ENCODE measurements around the gene SPRY2. TPM values are rescaled to one million over a fixed set of nuclear protein-coding genes. Genes with fewer than 3 reads are reported as not detected.

Gene SPRY2
- polyA plus RNA-seq, 4 donors: 53.8 to 80.0 (median 69.1) TPM

DNA sequence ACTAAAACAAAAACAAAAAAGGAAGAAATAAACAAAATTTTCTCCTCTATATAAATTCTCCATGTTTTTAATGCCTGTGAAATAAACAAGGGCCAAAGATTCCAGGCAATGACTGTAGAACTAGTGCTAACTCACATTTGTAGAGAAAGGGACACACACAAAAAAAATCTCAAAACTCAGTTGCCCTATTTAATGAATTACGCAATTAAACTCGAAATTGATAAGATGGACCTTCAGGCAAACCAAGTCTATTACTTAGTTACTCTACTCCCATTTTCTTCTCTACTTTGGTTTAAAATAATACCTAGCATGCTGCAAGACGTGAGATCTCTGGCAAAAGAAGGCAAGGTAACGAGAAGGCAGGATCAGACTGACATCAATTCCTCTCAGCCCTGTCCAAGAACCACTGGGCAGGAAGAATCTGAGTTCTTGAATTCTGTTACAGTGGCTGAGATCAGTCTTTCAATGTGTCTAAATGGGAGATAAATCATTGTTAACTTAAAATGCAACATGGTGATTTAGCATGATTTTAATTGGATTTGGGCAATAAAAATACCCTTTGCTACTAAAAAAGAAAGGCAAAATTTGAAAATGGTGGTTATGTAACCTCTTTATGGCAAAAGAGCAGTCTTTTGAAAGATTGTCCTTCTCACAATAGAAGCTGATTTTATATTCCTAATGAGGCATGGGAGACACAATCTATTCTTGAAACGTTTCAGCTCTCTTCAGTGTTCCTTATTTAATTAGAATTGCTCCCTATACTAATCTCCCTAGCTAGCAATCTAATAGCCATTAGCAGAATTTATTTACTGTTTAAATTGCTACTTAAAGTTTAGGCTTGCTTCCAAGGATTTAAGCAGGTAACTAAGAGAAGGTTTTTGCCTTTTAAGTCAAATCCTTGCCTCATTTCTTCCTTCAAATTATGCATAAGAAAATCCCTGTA lies 25.9 kb downstream of the SPRY2 start:
- no peak for DNase-seq (ENCODE audit: low read depth in 4 of 4, low spot score in 3 of 4)

DNA sequence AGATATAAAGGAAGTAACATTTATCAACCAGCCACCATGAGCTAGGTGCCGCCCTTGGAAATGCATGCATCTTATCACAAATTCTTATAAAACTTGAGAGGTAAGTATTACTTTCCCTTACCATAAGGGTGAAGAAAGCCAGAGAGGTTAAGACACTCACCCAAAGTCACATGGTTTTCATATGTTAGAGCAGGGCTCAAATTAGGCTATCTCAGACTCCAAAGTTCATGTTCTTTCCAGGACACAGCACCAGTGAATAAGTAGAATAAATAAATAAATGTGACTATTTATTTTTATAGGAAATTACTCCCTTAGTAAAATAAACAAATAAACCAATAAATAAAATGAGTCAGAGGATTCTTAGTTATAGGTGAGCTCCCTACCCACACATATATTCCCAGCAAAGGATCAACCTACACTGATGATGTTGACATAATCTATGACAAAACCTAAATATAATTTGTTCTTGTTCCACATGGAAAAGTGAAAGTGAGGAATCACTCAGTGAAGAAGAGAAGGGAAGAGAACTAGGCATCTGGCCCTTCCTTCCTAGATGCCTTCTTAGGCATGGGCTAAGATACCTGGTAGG lies 27.2 kb downstream of the SPRY2 start:
- DNase-seq (ENCODE audit: low read depth in 4 of 4, low spot score in 3 of 4): no peak

DNA sequence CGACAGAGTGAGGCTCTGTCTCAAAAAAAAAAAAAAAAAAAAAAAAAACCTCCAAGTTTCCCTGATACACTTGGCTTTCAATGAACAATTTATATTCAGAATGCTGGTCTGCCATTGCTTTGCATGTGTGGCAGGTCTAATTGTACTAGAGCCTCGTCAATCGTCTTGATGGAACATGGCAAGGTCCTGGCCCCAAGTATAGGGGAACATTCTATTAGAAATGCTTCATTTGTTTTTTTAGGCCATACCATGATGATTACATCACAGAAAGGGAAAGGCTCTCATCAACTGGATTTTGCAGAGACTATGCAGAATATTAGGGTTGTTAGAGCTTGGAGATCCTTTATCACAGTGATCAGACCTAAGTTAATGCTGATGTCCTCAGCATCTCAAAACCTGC lies 28.0 kb downstream of the SPRY2 start:
- no peak for DNase-seq (ENCODE audit: low read depth in 4 of 4, low spot score in 3 of 4)

DNA sequence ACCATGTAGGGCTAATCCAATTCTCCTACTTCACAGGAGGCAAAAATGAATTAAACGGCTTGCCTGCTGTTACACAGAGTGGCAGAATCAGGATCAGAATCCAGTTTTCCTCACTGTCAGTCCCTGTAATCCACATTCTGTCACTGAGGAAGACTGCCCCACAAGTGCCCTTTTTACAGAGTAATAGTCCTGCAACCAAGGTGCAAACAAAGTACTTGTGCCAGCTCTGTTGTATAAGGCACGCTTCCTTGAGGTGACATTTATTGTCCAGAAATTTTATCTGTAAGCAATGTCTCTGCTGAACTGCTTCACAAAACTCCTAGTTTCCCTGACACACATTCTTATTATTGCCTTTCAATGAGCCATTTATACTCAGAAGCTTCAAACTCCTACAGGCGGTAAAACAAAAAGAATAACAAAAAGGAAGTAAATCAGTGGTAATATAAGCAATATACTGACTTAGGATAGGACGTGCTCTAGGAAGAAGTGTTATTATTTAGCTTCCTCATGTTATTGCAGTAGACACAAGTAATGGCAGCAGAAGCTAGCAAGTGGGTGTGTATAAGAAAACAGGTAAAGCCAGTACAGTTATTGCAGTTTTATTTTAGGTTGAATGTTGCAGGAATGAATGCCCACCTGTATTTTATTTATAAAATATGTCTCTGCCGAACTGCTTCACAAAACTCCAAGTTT lies 28.8 kb downstream of the SPRY2 start:
- no peak for DNase-seq (ENCODE audit: low read depth in 4 of 4, low spot score in 3 of 4)

DNA sequence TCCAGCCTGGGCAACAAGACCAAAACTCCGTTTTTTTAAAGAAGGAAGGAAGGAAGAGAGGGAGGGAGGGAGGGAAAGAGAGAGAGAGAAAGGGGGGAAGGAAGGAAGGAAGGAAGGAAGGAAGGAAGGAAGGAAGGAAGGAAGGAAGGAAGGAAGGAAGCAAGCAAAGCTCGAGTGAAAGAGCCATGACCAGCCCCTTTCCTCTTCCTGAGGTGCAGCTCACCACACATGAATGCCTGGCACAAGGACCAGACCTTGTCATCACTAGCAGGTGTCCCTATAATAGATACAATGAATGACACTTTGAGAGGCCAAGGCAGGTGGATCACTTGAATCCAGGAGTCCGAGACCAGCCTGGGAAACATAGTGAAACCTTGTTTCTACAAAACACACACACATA lies 31.0 kb downstream of the SPRY2 start:
- DNase-seq (ENCODE audit: low read depth in 4 of 4, low spot score in 3 of 4): no peak

DNA sequence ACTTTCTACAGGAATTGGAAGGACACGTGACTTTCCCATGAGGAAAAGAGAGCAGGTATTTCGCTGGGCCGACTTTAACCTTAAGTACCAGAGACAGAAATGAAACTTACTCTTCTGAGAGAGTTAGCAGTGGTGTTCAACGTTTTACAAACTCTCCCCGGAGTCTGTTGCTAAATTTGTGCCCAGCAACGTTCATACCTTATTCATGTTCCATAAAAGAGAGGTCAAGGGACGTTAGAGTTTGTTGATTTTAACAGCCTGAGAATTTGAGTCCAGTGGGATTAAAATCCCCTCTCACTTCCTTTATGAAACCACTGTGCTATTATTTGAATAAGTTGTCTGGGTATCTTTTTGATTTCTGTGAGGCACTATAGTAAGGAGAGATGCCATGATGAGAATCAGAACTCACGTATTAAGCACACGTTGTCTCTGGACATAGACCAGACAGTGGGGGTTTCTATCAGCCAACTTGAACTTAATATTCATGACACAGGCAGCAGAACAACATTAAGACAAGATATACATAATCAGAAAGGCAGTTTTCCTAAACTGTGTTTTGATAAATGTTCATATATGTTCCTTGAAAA lies 33.4 kb downstream of the SPRY2 start:
- no peak for DNase-seq (ENCODE audit: low read depth in 4 of 4, low spot score in 3 of 4)

DNA sequence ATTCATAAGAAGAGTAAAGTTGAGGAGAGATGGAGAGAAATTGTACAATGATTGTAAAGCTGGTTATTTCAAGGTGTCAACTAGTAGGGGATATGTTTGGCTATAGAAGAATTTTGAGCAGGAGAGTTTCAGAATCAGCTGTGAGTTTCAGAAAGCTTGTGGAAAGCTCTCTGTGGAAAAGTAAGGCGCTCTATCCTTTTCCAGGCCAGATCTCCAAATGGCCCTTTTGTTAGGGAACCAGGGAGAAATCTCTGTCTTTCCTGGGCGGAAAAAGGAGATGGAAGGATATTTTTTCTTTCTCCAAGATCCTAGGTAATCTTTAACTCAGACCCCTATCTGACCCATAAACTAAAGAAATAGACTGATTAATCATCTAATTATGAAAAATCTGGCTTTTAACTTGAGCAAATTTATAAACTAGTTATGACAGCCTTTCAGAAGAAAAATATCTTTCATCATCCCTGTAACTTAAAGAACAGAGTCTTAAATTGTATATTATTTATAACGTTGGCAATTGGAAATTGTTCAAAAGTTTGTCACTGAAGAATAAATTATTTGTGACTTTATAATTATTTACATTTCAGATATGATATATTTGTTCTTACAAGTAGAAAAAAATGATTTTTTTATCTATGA lies 34.5 kb downstream of the SPRY2 start:
- no peak for DNase-seq (ENCODE audit: low read depth in 4 of 4, low spot score in 3 of 4)

DNA sequence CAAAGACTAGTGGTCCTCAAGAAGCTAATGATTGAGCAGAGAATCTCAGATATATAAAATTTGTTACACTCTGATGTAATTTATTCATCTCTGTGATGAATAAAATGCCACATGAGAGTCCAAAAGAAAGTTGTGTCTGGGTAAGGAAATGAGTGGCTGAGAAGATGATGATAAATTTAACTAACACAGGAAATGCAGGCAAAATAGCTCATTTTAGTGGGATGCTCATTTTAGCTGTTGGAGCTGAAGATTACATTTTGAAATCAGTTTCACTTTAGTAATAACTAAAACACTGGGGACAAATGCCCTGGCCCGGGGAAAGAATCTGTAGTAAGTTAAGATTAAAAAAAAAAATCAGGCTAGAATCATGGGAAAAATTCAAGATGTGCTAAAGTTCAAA lies 35.2 kb downstream of the SPRY2 start:
- DNase-seq (ENCODE audit: low read depth in 4 of 4, low spot score in 3 of 4): no peak

DNA sequence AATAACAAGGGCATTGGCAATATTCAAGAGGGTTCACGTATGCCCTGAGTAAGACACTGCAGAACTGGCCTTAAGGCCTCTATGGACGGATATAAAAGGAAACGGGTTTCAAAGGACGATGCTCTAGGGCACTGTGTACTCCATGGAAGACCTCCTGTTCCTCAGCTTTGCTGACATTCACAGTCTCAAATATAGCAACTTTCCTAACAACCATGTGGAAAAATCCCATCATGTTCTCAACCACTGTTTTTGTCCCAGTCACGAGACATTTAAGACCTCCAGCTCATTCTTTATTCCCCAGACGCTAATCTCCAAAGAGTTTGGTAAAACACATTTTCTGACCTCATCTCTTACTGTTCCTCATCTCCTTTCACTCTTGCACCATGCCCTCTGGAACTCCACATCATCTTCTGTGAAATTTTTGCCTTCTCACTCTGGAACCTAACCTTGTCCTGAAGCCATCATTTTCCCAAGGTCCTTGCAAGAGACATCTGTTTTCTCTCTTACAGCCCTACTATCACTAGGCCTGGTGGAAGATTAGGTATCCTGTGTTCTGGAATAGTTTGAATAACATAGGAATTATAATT lies 37.6 kb downstream of the SPRY2 start:
- no peak for DNase-seq (ENCODE audit: low read depth in 4 of 4, low spot score in 3 of 4)

DNA sequence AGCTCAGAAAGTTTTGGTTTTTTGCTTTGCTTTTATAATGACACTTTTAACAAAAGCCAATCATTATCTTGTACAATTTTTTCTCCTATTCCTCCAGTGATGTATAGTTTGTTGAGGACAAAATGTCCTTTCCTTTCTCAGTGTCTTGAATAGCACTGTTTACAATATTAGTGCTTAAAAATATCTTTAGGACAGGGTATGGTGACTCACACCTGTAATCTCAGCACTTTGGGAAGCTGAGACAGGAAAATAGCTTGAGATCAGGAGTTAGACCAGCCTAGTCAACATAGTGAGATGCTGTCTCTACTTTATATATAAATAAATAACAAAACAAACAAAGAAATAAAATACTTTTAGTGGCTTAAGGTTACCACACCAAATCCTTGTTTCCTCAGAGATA lies 41.9 kb downstream of the SPRY2 start:
- DNase-seq (ENCODE audit: low read depth in 4 of 4, low spot score in 3 of 4): no peak

DNA sequence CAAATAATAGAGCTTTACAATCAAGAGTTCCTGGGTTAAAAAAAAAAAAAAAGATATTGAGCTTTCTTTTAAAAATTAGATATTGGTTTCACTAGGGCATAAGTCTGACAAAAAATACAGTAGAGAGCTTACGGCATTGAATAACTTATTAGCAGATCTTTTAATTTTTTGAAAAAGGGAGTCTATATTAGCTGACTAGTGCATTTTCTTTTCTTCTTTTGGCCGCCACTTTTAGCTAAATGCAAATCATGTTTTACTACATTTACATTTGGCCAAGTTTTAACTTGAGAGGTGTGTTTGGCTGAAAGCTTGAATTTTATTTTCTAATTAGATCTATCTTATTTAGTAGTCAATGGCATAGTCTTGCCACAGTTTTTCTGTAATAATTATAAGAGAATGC lies 43.4 kb downstream of the SPRY2 start:
- no peak for DNase-seq (ENCODE audit: low read depth in 4 of 4, low spot score in 3 of 4)

DNA sequence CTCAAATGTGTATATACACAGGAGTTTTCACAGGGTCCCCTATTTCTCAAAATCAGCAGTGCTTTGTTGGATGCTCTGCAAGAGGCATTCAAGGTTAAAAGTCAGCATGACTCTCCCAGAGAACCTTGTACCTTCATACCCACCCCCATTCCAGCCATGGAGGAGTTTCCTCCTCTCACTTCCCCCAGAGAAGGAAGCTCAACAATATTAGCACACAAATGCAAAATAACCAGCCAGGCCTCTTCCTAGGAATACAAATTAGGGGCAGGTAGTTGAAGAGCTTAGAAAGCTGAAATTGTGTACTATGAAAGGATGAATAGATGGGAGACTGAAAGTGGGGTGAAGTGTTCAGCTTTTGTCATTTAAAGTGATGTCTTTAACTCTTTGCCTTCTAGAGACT lies 43.8 kb downstream of the SPRY2 start:
- no peak for DNase-seq (ENCODE audit: low read depth in 4 of 4, low spot score in 3 of 4)

DNA sequence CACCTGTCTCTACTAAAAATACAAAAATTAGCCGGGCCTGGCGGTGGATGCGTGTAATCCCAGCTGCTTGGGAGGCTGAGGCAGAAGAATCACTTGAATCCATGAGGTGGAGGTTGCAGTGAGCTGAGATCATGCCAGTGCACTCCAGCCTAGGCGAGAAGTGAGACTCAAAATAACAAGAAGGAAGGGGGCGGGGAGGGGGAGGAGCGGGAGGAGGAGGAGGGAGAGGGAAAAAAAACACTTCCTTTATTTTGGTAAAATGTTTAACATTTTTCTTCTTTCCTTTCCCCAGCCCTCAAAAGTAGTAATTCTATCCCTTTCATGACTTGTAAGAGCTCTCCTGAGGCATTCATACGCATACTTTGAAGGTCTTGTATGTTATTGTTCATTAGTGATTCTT lies 44.3 kb downstream of the SPRY2 start:
- no peak for DNase-seq (ENCODE audit: low read depth in 4 of 4, low spot score in 3 of 4)

DNA sequence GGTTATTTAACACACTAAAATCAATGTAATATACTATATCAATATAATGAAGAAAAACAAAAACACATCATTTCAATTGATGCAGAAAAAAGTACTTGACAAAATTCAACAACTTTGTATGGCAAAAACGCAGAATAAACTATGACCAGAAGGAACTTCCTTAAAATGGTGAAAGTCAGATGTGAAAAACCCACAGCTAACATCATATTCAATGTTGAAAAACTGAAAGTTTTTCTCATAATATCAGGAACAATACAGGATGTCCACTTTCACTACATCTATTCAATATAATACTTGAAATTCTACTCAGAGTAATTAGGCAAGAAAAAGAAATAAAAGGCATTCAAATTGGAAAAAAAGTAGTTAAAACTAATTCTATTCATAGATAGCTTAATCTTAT lies 50.3 kb downstream of the SPRY2 start:
- DNase-seq (ENCODE audit: low read depth in 4 of 4, low spot score in 3 of 4): no peak
